A673 (cell line): Measurements from ENCODE around the gene GANC. TPM values are rescaled to one million over a fixed set of nuclear protein-coding genes. Genes with fewer than 3 reads are reported as not detected.

Experiments
- BruUV-seq: library from RNA; stranded (reverse); fragments of 400-500 nt; replicated peaks from 2 replicates; lab custom pipeline; 2021; lab: Mats Ljungman, UMichigan
- CTCF ChIA-PET: fragments of 300-600 bp; sonication (Branson Sonifier 250); formaldehyde crosslinking; loops from one replicate; lab custom pipeline; 2022; ENCODE audit warnings: antibody characterized with exemption; lab: Charles Lee
- POLR2A ChIA-PET: fragments of 300-600 bp; sonication (Branson Sonifier 250); formaldehyde crosslinking; loops from one replicate; lab custom pipeline; 2022; ENCODE audit warnings: antibody characterized with exemption; ENCODE audit not compliant: low non-redundant PET; lab: Charles Lee
- DNase-seq: peaks from one replicate; pipeline ENCODE4 v3.0.0-alpha.2; 2015; ENCODE audit warnings: low spot score
- H3K27ac ChIP-seq: fragments of 200-600 bp; sonication (generic); 2 replicates; pipeline ENCODE4 v1.5.1; 2016; ENCODE audit warnings: mixed run types, low read depth, mild to moderate bottlenecking, mixed read lengths, antibody characterized with exemption, low read length; ENCODE audit not compliant: poor library complexity, severe bottlenecking
- H3K27me3 ChIP-seq: fragments of 200-600 bp; sonication (generic); replicated peaks from 2 replicates; pipeline ENCODE4 v1.6.1; 2017; ENCODE audit warnings: mixed run types, low read depth, mild to moderate bottlenecking, mixed read lengths, antibody characterized with exemption, low read length; ENCODE audit not compliant: insufficient read depth, poor library complexity
- H3K36me3 ChIP-seq: fragments of 200-600 bp; sonication (generic); 2 replicates; pipeline ENCODE4 v1.6.1; 2016; ENCODE audit warnings: mixed run types, mild to moderate bottlenecking, mixed read lengths, antibody characterized with exemption, low read length; ENCODE audit not compliant: insufficient read depth, poor library complexity, severe bottlenecking
- H3K4me1 ChIP-seq: fragments of 200-600 bp; sonication (generic); 2 replicates; pipeline ENCODE4 v1.6.1; 2017; ENCODE audit warnings: mixed run types, mild to moderate bottlenecking, mixed read lengths, antibody characterized with exemption, low read length; ENCODE audit not compliant: insufficient read depth, poor library complexity, severe bottlenecking
- H3K4me3 ChIP-seq: fragments of 200-600 bp; sonication (generic); 2 replicates; pipeline ENCODE4 v1.5.1; 2016; ENCODE audit warnings: low read depth, mixed run types, mild to moderate bottlenecking, mixed read lengths, low read length; ENCODE audit not compliant: poor library complexity, severe bottlenecking
- H3K9me3 ChIP-seq: fragments of 200-600 bp; sonication (generic); 2 replicates; pipeline ENCODE4 v1.6.1; 2016; ENCODE audit warnings: mixed run types, low read depth, mild to moderate bottlenecking, mixed read lengths, antibody characterized with exemption, low read length; ENCODE audit not compliant: poor library complexity, severe bottlenecking
- CTCF ChIP-seq: fragments of 300-800, 200-600 bp; sonication (generic); conservative IDR thresholded peaks from 2 replicates; pipeline ENCODE4 v1.5.1; 2017; ENCODE audit warnings: low read depth, mild to moderate bottlenecking, antibody characterized with exemption, low read length, moderate library complexity, mixed read lengths
- EZH2 ChIP-seq: fragments of 200-600 bp; sonication (generic); IDR thresholded peaks from 2 replicates; pipeline ENCODE4 v1.6.1; 2017; ENCODE audit warnings: borderline replicate concordance, low read depth, mild to moderate bottlenecking, mixed read lengths, antibody characterized with exemption, low read length; ENCODE audit not compliant: poor library complexity, severe bottlenecking
- intact Hi-C: fragments of 100-400 bp; cut with micrococcal nuclease; formaldehyde crosslinking; loops from one replicate; pipeline ENCODE4 v1.10.0; 2022; ENCODE audit not compliant: unreplicated experiment
- total RNA-seq: library from RNA; stranded (reverse); gene quantifications from 2 replicates; pipeline ENCODE4 v1.2.3, GENCODE V29; 2021

The GANC gene
- total RNA-seq, 1 experiment from 2014 or later: 28.2 TPM

GRCh38 chr15:42385206-42385979 lies 112.4 kb downstream of the GANC start:
- no TSS peak for BruUV-seq
- no peak overlapping the region for H3K27ac ChIP-seq
- H3K9me3 ChIP-seq: no peaks in the 10 kb centered on the region
- POLR2A ChIA-PET: interaction anchor here (0.7 kb wide), 1 partner anchor 244 kb away, joined by 5 read pairs; no protein-coding TSS in a partner anchor
- TF ChIP-seq EZH2: no peak
- TF ChIP-seq CTCF: peak; percentile 88
- H3K4me1 ChIP-seq: no peaks in the 10 kb centered on the region
- CTCF ChIA-PET: interaction anchor here (0.5 to 1.6 kb wide), 11 partner anchors 11 to 409 kb away, joined by 3 to 9 read pairs (median 3); partner anchors contain the start of gene PLA2G4F
- H3K36me3 ChIP-seq: no peaks in the 10 kb centered on the region
- no peaks in the 10 kb centered on the region for H3K27me3 ChIP-seq
- intact Hi-C loops: loop anchor here (10.0 kb wide), 1 partner anchor 301 kb away; no protein-coding TSS in a partner anchor
- no peak overlapping the region for H3K4me3 ChIP-seq
- DNase-seq: peak; percentile 67

- Histone ChIP-seq H3K27me3 (no peaks in the 10 kb centered on the region), H3K27ac (no peak overlapping the region), H3K4me1 (no peaks in the 10 kb centered on the region), H3K4me3 (no peak overlapping the region), H3K9me3 (no peaks in the 10 kb centered on the region), H3K36me3 (no peaks in the 10 kb centered on the region)
- intact Hi-C loops: loop anchor here (10.0 kb wide), 1 partner anchor 301 kb away; no protein-coding TSS in a partner anchor
- BruUV-seq: no TSS peak
- CTCF ChIA-PET: interaction anchor here (0.6 to 1.6 kb wide), 5 partner anchors 130 to 408 kb away, joined by 3 to 7 read pairs (median 3); partner anchors contain the start of gene PLA2G4F
- no peak for DNase-seq
- POLR2A ChIA-PET: interaction anchor here (0.7 kb wide), 1 partner anchor 245 kb away, joined by 5 read pairs; no protein-coding TSS in a partner anchor
- TF ChIP-seq EZH2 (no peak), CTCF (no peak)
Measured at GRCh38 chr15:42385980-42386700, 113.1 kb downstream of the GANC start.

GRCh38 chr15:42387603-42388002 lies 114.6 kb downstream of the GANC start:
- no peak overlapping the region for H3K27ac ChIP-seq
- no peaks in the 10 kb centered on the region for H3K4me1 ChIP-seq
- POLR2A ChIA-PET: no interaction called here
- no peaks in the 10 kb centered on the region for H3K36me3 ChIP-seq
- DNase-seq: peak; percentile 37
- H3K4me3 ChIP-seq: no peak overlapping the region
- intact Hi-C loops: loop anchor here (10.0 kb wide), 1 partner anchor 303 kb away; no protein-coding TSS in a partner anchor
- H3K9me3 ChIP-seq: no peaks in the 10 kb centered on the region
- no peaks in the 10 kb centered on the region for H3K27me3 ChIP-seq
- CTCF ChIA-PET: no interaction called here
- BruUV-seq: no TSS peak
- TF ChIP-seq EZH2 (no peak), CTCF (no peak)
